Progenitor cell of endocrine pancreas (in vitro differentiated cells): Measurements from ENCODE around the gene SOX9. TPM values are rescaled to one million over a fixed set of nuclear protein-coding genes. Genes with fewer than 3 reads are reported as not detected.
"Not testable (repeated sequence)": the region's sequence is repeated elsewhere in the genome, so short reads cannot be mapped to it uniquely, and the experiment has no call there.

ENCODE experiments used
- DNase-seq: peaks from one replicate; pipeline ENCODE4 v3.0.0; 2021; ENCODE audit warnings: low spot score; ENCODE audit not compliant: unreplicated experiment
- H3K27ac Mint-ChIP-seq: 2 replicates; pipeline ENCODE4 v1.8.0; 2021; ENCODE audit warnings: mild to moderate bottlenecking, moderate library complexity, mixed read lengths
- H3K27me3 Mint-ChIP-seq: 2 replicates; pipeline ENCODE4 v1.8.0; 2021; ENCODE audit warnings: mixed read lengths
- H3K36me3 Mint-ChIP-seq: 2 replicates; pipeline ENCODE4 v1.8.0; 2022; ENCODE audit warnings: mixed read lengths; ENCODE audit not compliant: insufficient read depth
- H3K4me1 Mint-ChIP-seq: 2 replicates; pipeline ENCODE4 v1.8.0; 2021; ENCODE audit warnings: low read depth, mixed read lengths
- H3K4me3 Mint-ChIP-seq: 2 replicates; pipeline ENCODE4 v1.8.0; 2021; ENCODE audit warnings: low read depth, mild to moderate bottlenecking, moderate library complexity, mixed read lengths
- H3K9me3 Mint-ChIP-seq: 2 replicates; pipeline ENCODE4 v1.8.0; 2021; ENCODE audit warnings: low read depth, mixed read lengths
- CTCF ChIP-seq: fragments of 200-600 bp; sonication (generic); IDR thresholded peaks from one replicate; pipeline ENCODE4 v1.5.0; 2021; ENCODE audit warnings: antibody characterized with exemption, mild to moderate bottlenecking; ENCODE audit not compliant: unreplicated experiment
- total RNA-seq: library from RNA; stranded (reverse); gene quantifications from 2 replicates; pipeline ENCODE4 v1.2.1, GENCODE V29; 2021

The SOX9 gene
- total RNA-seq, 1 donor from 2014 or later, result 219 TPM

- H3K4me3 Mint-ChIP-seq, result no peak overlapping the region
- DNase-seq, result no peak
- no peak for TF ChIP-seq CTCF
- peaks cover 24% of the 10 kb centered on the region for H3K27me3 Mint-ChIP-seq
- no peak overlapping the region for H3K27ac Mint-ChIP-seq
- no peaks in the 10 kb centered on the region for H3K36me3 Mint-ChIP-seq
- H3K9me3 Mint-ChIP-seq, result no peaks in the 10 kb centered on the region
- peaks cover 6% of the 10 kb centered on the region for H3K4me1 Mint-ChIP-seq
These were observed 16.3 kb downstream of the SOX9 start for GRCh38 chr17:72137161-72137560.

- Mint-ChIP-seq H3K36me3 (no peaks in the 10 kb centered on the region), H3K27me3 (peaks cover 29% of the 10 kb centered on the region), H3K9me3 (no peaks in the 10 kb centered on the region), H3K4me1 (peaks cover 8% of the 10 kb centered on the region), H3K4me3 (no peak overlapping the region), H3K27ac (no peak overlapping the region)
- no peak for TF ChIP-seq CTCF
- DNase-seq, result no peak
These were observed 18.4 kb downstream of the SOX9 start for GRCh38 chr17:72139212-72139611.

GRCh38 chr17:72141336-72141735, 20.5 kb downstream of the SOX9 start:
- Mint-ChIP-seq H3K9me3 (no peaks in the 10 kb centered on the region), H3K36me3 (no peaks in the 10 kb centered on the region), H3K4me1 (peaks cover 8% of the 10 kb centered on the region), H3K4me3 (no peak overlapping the region), H3K27ac (no peak overlapping the region), H3K27me3 (peaks cover 38% of the 10 kb centered on the region)
- no peak for DNase-seq
- TF ChIP-seq CTCF, result no peak

- H3K27me3 Mint-ChIP-seq, result peaks cover 38% of the 10 kb centered on the region
- H3K27ac Mint-ChIP-seq, H3K4me1 Mint-ChIP-seq, H3K4me3 Mint-ChIP-seq, H3K9me3 Mint-ChIP-seq, H3K36me3 Mint-ChIP-seq, DNase-seq: not testable (repeated sequence)
These were observed 21.3 kb downstream of the SOX9 start for GRCh38 chr17:72142097-72142496.

GRCh38 chr17:72142614-72143013, 21.8 kb downstream of the SOX9 start:
- no peak for DNase-seq
- H3K9me3 Mint-ChIP-seq, result no peaks in the 10 kb centered on the region
- no peaks in the 10 kb centered on the region for H3K36me3 Mint-ChIP-seq
- no peak for TF ChIP-seq CTCF
- H3K4me1 Mint-ChIP-seq, result peaks cover 8% of the 10 kb centered on the region
- no peak overlapping the region for H3K4me3 Mint-ChIP-seq
- peaks cover 38% of the 10 kb centered on the region for H3K27me3 Mint-ChIP-seq
- H3K27ac Mint-ChIP-seq, result no peak overlapping the region

- Mint-ChIP-seq H3K9me3 (no peaks in the 10 kb centered on the region), H3K27me3 (peaks cover 43% of the 10 kb centered on the region), H3K27ac (no peak overlapping the region), H3K36me3 (no peaks in the 10 kb centered on the region), H3K4me1 (peaks cover 8% of the 10 kb centered on the region), H3K4me3 (no peak overlapping the region)
- no peak for TF ChIP-seq CTCF
- DNase-seq, result no peak
These were observed 22.4 kb downstream of the SOX9 start for GRCh38 chr17:72143245-72143644.
